NCI-H2171 (cell line): Measurements from ENCODE around the gene MTR.

ENCODE experiments used
- DNase-seq: peaks from one replicate; lab custom pipeline; 2025; lab: John Stamatoyannopoulos, UW

Gene MTR

DNA sequence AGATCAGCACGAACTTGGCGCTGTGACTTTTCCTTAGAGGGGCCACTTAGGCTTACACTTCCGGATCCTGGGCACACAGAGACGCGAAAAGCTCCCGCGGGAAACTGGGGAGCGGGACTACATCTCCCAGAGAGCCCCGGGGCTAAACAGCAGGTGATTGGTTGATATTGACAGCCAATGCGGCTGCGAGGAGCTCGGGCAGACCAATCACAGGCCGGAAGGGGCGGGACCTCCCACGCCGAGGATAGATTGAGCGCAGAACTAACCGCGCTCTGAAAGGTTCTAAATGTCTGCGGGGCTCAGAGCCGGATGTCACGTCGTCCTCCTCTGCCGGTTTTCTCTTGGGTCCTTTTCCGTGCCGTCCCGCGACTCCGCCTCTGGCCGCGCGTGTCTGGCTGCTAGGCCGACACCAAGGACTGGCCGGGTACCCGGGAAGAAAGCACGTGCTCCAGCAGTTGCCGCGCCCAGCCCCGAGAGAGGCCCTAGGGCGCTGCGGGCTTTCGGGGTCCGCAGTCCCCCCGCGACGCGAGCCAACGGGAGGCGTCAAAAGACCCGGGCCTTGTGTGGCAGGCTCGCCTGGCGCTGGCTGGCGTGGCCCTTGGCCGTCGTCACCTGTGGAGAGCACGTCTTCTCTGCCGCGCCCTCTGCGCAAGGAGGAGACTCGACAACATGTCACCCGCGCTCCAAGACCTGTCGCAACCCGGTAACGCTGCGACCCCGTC lies at the start of gene MTR:
MTR (plus strand) TSS at position 258 of the 722 bp plus-strand sequence; CDS start at position 670, 412 bp downstream.
- peak; percentile 98 for DNase-seq

DNA sequence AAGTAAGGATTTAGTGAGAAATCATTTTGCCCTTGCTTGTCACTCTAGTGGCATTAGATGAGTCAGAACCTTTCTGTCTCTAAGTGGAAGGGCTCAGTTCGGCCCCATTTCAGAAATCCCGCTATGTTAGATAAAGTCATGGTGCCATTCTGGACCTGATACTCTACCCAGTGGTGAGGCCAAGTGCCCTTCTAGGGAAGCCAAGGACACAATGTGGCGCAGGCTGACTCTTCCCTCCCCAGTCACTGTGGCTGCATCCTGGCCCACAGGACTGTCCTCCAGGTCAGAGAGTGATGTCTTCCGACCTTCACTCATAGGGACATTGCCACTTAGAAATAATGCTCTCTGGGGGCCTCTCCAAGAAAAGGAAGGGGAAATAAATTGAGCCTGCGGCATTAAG lies 48.3 kb upstream of the MTR start:
- no peak for DNase-seq

- no peak for DNase-seq
These were observed 47.6 kb upstream of the MTR start for GRCh38 chr1:236747311-236747985.

- no peak for DNase-seq
These were observed 46.7 kb upstream of the MTR start for GRCh38 chr1:236748268-236748870.

DNA sequence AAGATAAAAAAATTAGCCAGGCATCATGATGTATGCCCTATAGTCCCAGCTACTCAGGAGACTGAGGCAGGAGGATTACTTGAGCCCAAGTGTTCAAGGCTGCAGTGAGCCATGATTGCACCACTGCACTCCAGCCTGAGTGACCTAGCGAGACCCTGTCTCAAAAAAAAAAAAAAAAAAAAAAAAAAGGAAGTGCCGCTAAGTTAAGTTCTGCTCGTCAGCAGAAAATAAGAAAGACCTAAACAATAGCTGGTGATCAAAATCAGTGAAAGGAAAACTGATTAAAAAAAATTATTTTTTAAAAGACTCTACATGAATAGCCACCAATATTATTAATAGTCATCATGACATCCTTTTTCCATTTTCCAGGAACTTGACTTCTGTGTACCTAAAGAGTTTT lies 44.2 kb upstream of the MTR start:
- DNase-seq: no peak

DNA sequence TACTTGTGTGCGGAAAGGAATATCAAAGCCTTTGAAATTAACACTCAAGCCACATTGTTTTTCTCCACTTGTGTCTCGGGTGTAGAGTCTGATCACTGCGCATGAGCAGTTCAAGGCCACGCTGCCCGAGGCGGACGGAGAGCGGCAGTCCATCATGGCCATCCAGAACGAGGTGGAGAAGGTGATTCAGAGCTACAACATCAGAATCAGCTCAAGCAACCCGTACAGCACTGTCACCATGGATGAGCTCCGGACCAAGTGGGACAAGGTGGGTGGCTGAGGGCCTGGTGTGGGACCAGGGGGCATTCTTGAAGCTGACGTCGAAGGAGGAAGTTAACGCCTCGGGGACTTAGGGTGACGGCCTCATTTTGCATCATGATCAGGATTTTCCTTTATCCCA lies 43.7 kb upstream of the MTR start:
- no peak for DNase-seq

DNA sequence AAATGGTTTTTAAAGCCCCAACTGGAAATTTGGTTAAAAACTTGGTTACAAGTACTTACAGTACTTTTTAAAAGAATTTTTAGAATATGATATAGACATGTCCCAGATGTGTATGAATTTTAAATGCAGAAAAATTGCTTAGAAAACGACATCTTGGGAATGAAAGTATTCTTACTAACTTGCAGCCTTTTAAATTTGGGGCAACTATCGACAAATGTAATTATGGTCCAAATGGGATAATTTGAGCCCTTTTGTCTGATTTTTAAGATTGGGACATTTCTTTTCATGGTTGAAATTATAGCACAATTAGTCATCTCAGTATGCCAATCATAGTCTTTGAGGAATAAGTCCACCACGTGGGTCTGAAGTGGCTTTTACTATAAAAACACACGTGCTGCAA lies 43.2 kb upstream of the MTR start:
- no peak for DNase-seq

- peak; percentile 9 for DNase-seq
These were observed 41.6 kb upstream of the MTR start for GRCh38 chr1:236753516-236753915.

DNA sequence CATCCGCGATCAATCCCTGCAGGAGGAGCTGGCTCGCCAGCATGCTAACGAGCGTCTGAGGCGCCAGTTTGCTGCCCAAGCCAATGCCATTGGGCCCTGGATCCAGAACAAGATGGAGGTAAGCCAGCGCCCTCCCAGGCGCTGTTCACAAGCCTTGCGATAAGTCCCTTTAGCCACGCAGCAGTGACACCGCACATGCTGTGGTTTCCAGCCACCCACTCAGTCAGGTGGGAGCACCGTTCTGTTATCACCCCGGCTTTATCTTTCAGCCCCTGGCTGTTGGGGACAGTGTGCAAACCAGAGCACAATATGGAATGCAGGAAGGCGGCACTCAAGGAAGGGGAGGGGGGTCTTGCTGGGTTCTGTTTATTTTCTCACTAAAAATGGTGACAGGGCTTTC lies 41.1 kb upstream of the MTR start:
- DNase-seq: no peak

DNA sequence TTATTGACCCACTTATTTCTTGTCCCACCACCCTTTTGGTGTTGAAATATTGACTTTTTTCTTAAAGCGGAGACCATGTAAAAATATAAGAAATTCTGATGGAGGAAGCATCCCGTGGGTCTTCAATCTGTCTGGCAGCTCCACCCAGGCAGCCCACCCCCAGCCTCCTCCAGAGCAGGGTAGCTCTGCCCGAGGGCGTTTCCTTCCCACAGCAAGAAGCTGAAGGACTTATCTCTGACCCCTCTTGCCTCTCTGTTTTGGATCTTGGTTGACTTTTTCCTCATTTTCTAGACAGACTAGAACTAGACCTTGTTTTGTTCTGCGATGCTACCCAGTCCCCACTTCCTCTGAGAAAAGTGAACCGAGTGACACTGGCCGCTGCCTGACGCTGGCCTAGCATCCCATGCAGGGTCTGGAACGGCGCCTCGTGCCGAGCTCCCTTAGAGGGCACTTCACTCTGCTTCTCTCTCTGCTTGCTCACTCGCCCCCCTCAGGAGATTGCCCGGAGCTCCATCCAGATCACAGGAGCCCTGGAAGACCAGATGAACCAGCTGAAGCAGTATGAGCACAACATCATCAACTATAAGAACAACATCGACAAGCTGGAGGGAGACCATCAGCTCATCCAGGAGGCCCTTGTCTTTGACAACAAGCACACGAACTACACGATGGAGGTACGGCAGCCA lies 40.4 kb upstream of the MTR start:
- DNase-seq: no peak

- no peak for DNase-seq
These were observed 37.5 kb upstream of the MTR start for GRCh38 chr1:236757640-236758039.

DNA sequence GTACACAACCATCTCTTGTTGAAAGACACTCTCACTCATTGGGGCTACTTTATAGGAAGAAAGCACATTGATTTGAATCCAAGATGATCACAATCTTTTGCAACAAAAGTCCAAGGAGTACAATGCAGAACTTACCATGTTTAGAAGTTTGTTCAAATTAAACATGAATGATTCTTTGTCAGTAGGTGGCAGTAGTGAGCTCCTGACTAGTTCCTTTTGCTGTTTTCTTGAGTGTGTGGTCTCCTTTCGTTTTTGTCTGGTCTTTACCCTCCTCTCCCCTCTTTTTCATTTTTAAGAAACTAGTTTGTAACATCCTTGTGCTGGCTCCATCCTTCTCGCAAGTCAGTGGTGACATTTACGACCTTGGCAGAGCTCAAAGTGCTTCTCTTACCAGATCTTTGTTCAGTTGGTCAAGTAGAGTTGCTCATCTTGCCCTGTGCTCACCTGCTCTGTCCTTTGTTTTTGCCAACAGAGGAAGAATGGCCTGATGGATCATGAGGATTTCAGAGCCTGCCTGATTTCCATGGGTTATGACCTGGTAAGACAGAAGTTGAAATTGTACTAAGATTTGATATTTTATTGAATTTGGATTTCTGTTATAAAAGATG lies 35.7 kb upstream of the MTR start:
- no peak for DNase-seq

GRCh38 chr1:236760480-236760879 lies 34.6 kb upstream of the MTR start:
- no peak for DNase-seq

DNA sequence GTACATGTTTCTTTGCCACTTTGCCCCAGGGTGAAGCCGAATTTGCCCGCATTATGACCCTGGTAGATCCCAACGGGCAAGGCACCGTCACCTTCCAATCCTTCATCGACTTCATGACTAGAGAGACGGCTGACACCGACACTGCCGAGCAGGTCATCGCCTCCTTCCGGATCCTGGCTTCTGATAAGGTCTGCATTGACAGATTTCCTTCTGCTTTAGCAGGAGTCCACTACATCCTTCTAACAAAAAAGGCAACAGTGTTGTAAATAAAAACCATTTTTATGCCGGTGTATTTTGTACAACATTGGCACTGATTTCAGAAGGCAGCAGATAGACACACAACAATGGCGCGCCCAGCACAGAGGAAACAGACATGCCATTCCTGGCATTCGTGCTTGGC lies 34.1 kb upstream of the MTR start:
- DNase-seq: no peak

DNA sequence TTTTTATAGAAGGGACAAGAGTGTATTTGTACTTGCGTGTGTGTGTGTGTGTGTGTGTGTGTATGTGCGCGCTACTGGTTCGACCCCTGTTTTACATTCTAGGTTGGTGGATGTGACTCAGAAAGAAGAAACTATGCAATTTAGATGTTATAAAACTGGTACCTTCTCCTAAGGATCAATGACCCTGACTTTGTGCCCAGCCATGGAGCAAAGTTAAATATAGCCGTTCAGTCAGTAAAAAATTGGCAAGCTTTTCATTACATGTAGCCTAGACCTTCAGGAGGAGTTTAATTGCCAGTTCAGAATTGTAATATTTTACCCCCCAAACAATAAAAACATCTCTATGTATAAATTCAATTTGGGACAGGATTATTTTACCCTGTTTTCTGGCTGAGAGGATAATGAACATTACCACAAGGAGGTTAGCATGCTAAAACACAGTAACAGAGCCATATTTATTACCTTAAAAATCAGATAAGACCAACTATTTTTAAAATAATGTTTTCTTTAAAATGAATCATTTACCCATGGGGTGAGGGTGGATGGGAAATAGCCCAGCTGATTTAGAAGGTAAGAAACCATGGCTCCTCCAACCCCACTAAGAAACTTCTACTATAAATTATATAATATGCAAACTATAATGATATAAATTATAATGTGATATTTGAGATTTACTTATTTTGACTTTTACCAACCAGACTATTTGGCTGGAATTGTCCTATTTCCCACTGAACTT lies 33.5 kb upstream of the MTR start:
- DNase-seq: no peak

DNA sequence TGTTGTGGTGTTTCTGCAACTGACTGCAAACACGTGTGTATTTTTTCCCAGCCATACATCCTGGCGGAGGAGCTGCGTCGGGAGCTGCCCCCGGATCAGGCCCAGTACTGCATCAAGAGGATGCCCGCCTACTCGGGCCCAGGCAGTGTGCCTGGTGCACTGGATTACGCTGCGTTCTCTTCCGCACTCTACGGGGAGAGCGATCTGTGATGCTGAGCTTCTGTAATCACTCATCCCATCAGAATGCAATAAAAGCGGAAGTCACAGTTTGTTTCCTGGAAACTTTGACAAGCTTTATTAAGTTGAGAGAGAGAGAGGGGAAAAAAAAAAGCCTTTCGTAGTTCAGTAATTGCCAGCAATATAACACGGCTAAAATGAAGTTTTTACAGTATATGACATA lies 32.7 kb upstream of the MTR start:
- DNase-seq: no peak

DNA sequence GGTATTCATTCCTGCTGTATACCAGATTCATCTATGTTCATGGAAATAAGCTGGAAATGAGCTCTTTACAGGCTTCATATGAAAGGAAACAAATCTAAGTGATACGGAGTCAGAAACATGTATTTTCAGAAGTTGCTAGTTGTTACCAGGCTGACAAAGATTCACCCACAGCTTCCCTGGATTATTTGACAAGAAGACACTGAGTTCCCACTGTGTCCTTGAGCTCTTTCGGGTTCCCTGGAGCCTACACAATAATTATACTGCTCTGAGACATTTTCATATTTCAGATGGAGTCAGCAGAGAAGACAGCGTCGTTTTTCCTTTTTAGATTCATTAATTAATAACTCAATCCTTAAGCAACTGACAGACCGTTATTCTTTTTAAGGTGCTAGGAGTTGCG lies 29.3 kb upstream of the MTR start:
- no peak for DNase-seq

- no peak for DNase-seq
These were observed 28.6 kb upstream of the MTR start for GRCh38 chr1:236766506-236766905.

DNA sequence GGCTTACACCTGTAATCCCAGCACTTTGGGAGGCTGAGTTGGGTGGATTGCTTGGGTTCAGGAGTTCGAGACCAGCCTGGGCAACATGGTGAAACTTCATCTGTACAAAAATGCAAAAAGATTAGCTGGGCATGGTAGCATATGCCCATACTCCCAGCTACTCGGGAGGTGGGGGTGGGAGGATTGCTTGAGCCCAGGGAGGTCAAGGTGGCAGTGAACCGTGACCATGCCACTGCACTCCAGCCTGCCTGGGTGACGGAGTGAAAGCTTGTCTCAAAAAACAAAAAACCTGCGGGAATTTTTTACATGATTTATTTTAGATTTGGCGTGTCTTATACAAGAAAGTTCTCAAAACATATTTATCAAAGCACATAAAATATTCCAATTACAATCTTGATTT lies 27.8 kb upstream of the MTR start:
- DNase-seq: no peak

GRCh38 chr1:236768601-236769000 lies 26.5 kb upstream of the MTR start:
- DNase-seq: no peak

GRCh38 chr1:236773919-236774318 lies 21.2 kb upstream of the MTR start:
- no peak for DNase-seq

DNA sequence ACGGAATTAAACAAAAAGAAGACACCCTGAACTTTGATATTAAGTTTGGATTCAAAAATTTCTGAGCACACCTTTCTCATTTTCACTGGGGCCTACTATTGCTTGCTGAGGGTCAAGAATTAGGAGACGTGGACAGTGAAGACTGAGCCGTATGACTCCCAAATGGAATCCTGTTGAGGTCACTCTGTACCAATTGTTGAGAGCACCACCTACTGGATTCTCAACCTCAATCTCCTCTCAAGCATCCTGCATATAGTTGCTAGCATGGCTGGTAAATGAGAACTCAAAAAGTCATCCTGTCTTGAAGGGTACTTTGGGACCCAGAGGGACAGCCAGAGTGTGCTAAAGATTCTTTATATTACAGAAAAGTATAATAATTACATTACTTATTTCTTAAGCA lies 20.2 kb upstream of the MTR start:
- no peak for DNase-seq
